ENCODE data around the gene TEX29. TPM values are rescaled to one million over a fixed set of nuclear protein-coding genes. Genes with fewer than 3 reads are reported as not detected.

TEX29 gene
- total RNA-seq, 4 donors from 2014 or later, result 1.1 to 3.4 TPM; not detected in 2

DNA sequence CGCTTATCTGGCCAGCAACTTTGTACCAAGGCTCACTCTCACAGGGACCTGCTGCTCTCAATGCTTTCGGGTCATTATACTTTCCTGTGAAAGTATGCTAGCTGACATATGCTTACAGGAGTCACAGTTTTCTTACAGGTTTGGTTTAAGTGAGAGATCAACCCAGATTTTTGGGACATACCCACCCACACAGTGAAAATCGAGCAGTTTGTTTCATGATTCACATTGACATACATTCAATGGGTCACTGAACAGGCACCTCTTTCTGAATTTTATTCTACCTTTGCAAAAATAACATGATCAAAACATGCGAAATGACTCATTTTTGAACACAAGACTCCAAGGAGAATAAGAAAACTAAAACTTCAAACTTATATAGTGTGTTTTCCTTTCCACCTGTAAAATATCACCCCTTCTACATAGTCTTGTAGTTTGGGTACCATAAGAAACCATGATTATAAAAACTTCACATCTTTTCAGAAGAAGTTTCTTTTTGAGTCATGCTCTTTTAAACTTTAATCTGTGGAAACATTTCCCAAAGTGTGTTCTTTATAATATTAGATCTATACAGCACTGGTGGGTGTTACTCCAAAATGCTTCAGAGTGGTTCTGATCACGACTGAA is 44.3 kb upstream of the TEX29 start:
- H3K27ac ChIP-seq, result no peak overlapping the region
- no peak for TF ChIP-seq POLR2A (IDR thresholded peaks at IDR 0.05)
- intact Hi-C loops (cut with DNase I; ENCODE audit: low total_unique reads), result no loop called here
- DNase-seq (no peak), ATAC-seq (no peak)
- no peaks in the 10 kb centered on the region for H3K27me3 ChIP-seq
- in situ Hi-C loops (cut with MboI; ENCODE audit: low sequenced_read_pairs in 4 of 4), result no loop called here
- H3K9me3 ChIP-seq, result no peaks in the 10 kb centered on the region
- peaks cover 13 to 17% of the 10 kb centered on the region in 2 donors for H3K4me1 ChIP-seq
- peaks cover 0 to 33% of the 10 kb centered on the region in 2 donors for H3K36me3 ChIP-seq
- H3K4me3 ChIP-seq, result no peak overlapping the region

GRCh38 chr13:111278258-111278657 is 42.2 kb upstream of the TEX29 start:
- Histone ChIP-seq H3K4me3 (no peak overlapping the region), H3K36me3 (peaks cover 0 to 38% of the 10 kb centered on the region in 2 donors), H3K27me3 (no peaks in the 10 kb centered on the region), H3K27ac (peak overlapping the region; percentile 80 to 86 (median 82)), H3K4me1 (peaks cover 29 to 36% of the 10 kb centered on the region in 2 donors), H3K9me3 (no peaks in the 10 kb centered on the region)
- ATAC-seq (peak; percentile 85 to 90), DNase-seq (peak; percentile 63 to 75)
- intact Hi-C loops (cut with DNase I; ENCODE audit: low total_unique reads), result no loop called here
- in situ Hi-C loops (cut with MboI; ENCODE audit: low sequenced_read_pairs in 4 of 4), result no loop called here
- TF ChIP-seq POLR2A (IDR thresholded peaks at IDR 0.05) (peak in 1 of 2 donors; percentile 28), CTCF (IDR thresholded peaks at IDR 0.05 in 4 of 5, conservative IDR thresholded peaks at IDR 0.05 in 1 of 5) (no peak)

GRCh38 chr13:111278743-111279652 is 41.4 kb upstream of the TEX29 start:
- ATAC-seq (peak; percentile 34 to 57), DNase-seq (no peak)
- Histone ChIP-seq H3K4me3 (no peak overlapping the region), H3K27ac (peak overlapping the region; percentile 80 to 86 (median 82)), H3K36me3 (peaks cover 0 to 45% of the 10 kb centered on the region in 2 donors), H3K4me1 (peaks cover 29 to 36% of the 10 kb centered on the region in 2 donors), H3K9me3 (no peaks in the 10 kb centered on the region), H3K27me3 (no peaks in the 10 kb centered on the region)
- intact Hi-C loops (cut with DNase I; ENCODE audit: low total_unique reads), result no loop called here
- TF ChIP-seq POLR2A (IDR thresholded peaks at IDR 0.05) (no peak), CTCF (IDR thresholded peaks at IDR 0.05 in 4 of 5, conservative IDR thresholded peaks at IDR 0.05 in 1 of 5) (no peak)
- in situ Hi-C loops (cut with MboI; ENCODE audit: low sequenced_read_pairs in 4 of 4), result no loop called here

- Histone ChIP-seq H3K4me1 (peaks cover 29 to 36% of the 10 kb centered on the region in 2 donors), H3K4me3 (no peak overlapping the region), H3K9me3 (no peaks in the 10 kb centered on the region), H3K27me3 (no peaks in the 10 kb centered on the region), H3K27ac (peak overlapping the region; percentile 78 to 86 (median 82)), H3K36me3 (peaks cover 0 to 57% of the 10 kb centered on the region in 2 donors)
- TF ChIP-seq POLR2A (IDR thresholded peaks at IDR 0.05), result no peak
- TF ChIP-seq CTCF (IDR thresholded peaks at IDR 0.05 in 4 of 5, conservative IDR thresholded peaks at IDR 0.05 in 1 of 5), result no peak
- in situ Hi-C loops (cut with MboI; ENCODE audit: low sequenced_read_pairs in 4 of 4) (no loop called here), intact Hi-C loops (cut with DNase I; ENCODE audit: low total_unique reads) (loop anchor here (5.0 kb wide), 2 partner anchors 53 to 158 kb away; no protein-coding TSS in a partner anchor)
- ATAC-seq (no peak), DNase-seq (no peak)
These were observed 40.2 kb upstream of the TEX29 start for GRCh38 chr13:111280226-111280625.

Data from gastrocnemius medialis (tissue), 4 donors.